T1000 (cell line): ENCODE measurements around the gene SIX5.

Experiments
- DNase-seq: peaks from one replicate; lab custom pipeline; 2025; ENCODE audit warnings: mixed read lengths; lab: John Stamatoyannopoulos, UW

The SIX5 gene

GRCh38 chr19:45792470-45793177, 23.6 kb upstream of the SIX5 start, which contains the start of gene DMWD:
TSS of gene DMWD (minus strand) at chr19:45792845. CDS start at chr19:45792756, 89 bp downstream.
- DNase-seq, result peak; percentile 98

- DNase-seq, result no peak
Observed at GRCh38 chr19:45791744-45792469, 22.9 kb upstream of the SIX5 start.

GRCh38 chr19:45790942-45791341, 21.9 kb upstream of the SIX5 start:
- no peak for DNase-seq

GRCh38 chr19:45789035-45789786, 20.2 kb upstream of the SIX5 start:
- DNase-seq, result no peak

- DNase-seq, result no peak
Observed at GRCh38 chr19:45786533-45786894, 17.5 kb upstream of the SIX5 start.

- no peak for DNase-seq
Observed at GRCh38 chr19:45785781-45786532, 16.9 kb upstream of the SIX5 start.

GRCh38 chr19:45785097-45785496, 16.0 kb upstream of the SIX5 start:
- no peak for DNase-seq

- no peak for DNase-seq
Observed at GRCh38 chr19:45784096-45784495, 15.0 kb upstream of the SIX5 start.

- peak; percentile 62 for DNase-seq
Observed at GRCh38 chr19:45782820-45783785, 14.1 kb upstream of the SIX5 start.

- no peak for DNase-seq
Observed at GRCh38 chr19:45782162-45782691, 13.2 kb upstream of the SIX5 start, which contains the start of gene DMPK. TSS of gene DMPK (minus strand) at chr19:45782490. CDS start at chr19:45782352, 138 bp downstream.

GRCh38 chr19:45781214-45782161, 12.4 kb upstream of the SIX5 start:
- peak; percentile 24 for DNase-seq

GRCh38 chr19:45780448-45781213, 11.6 kb upstream of the SIX5 start:
- no peak for DNase-seq

- no peak for DNase-seq
Observed at GRCh38 chr19:45780146-45780447, 11.0 kb upstream of the SIX5 start.

GRCh38 chr19:45779231-45780145, 10.4 kb upstream of the SIX5 start:
- DNase-seq, result peak; percentile 10

GRCh38 chr19:45778010-45778661, 9.1 kb upstream of the SIX5 start:
- no peak for DNase-seq

- DNase-seq, result no peak
Observed at GRCh38 chr19:45777395-45777961, 8.4 kb upstream of the SIX5 start.

- no peak for DNase-seq
Observed at GRCh38 chr19:45774765-45775164, 5.7 kb upstream of the SIX5 start.
